HAP-1 (cell line): Measurements from ENCODE around the gene ANKFN1.

ENCODE experiments used
- DNase-seq, 2 experiments: peaks; one replicate each; pipeline ENCODE4 v3.0.0-alpha.2; 2016 to 2020; ENCODE audit warnings: low spot score in 2 of 2
- H3K27me3 ChIP-seq: fragments of 250-450 bp; sonication (Bioruptor Pico); 2 replicates; pipeline ENCODE4 v1.5.1; 2020; ENCODE audit warnings: low read depth, mild to moderate bottlenecking, moderate library complexity
- H3K36me3 ChIP-seq: fragments of 250-450 bp; sonication (Bioruptor Pico); replicated peaks from 2 replicates; pipeline ENCODE4 v1.5.1; 2020; ENCODE audit warnings: mild to moderate bottlenecking
- H3K4me1 ChIP-seq: fragments of 250-450 bp; sonication (Bioruptor Pico); 2 replicates; pipeline ENCODE4 v1.5.1; 2020; ENCODE audit warnings: mild to moderate bottlenecking
- H3K4me3 ChIP-seq: fragments of 250-450 bp; sonication (Bioruptor Pico); 2 replicates; pipeline ENCODE4 v1.5.1; 2020; ENCODE audit warnings: mild to moderate bottlenecking, moderate library complexity
- H3K9me3 ChIP-seq: fragments of 250-450 bp; sonication (Bioruptor Pico); 2 replicates; pipeline ENCODE4 v1.5.1; 2020; ENCODE audit warnings: mild to moderate bottlenecking, moderate library complexity
- in situ Hi-C: fragments of 300-500 bp; cut with MboI; formaldehyde crosslinking; loops from 3 replicates; pipeline ENCODE4 v1.14.3; 2020; ENCODE audit warnings: low sequenced_read_pairs, inconsistent platforms, mixed read lengths

Gene ANKFN1

GRCh38 chr17:56447171-56447570 lies 293.9 kb downstream of the ANKFN1 start:
- no peak overlapping the region for H3K4me3 ChIP-seq
- H3K4me1 ChIP-seq, result no peaks in the 10 kb centered on the region
- H3K9me3 ChIP-seq, result no peaks in the 10 kb centered on the region
- in situ Hi-C loops, result no loop called here
- no peaks in the 10 kb centered on the region for H3K36me3 ChIP-seq
- 0 out of 2 replicates have a peak, but pooled peaks cover 3% of the 10 kb centered on the region for H3K27me3 ChIP-seq
- no peak for DNase-seq

- DNase-seq, result no peak
- no peak overlapping the region for H3K4me3 ChIP-seq
- in situ Hi-C loops, result no loop called here
- H3K4me1 ChIP-seq, result no peaks in the 10 kb centered on the region
- H3K9me3 ChIP-seq, result no peaks in the 10 kb centered on the region
- no peaks in the 10 kb centered on the region for H3K36me3 ChIP-seq
- H3K27me3 ChIP-seq, result 0 out of 2 replicates have a peak, but pooled peaks cover 3% of the 10 kb centered on the region
Observed at GRCh38 chr17:56448371-56448770, 295.1 kb downstream of the ANKFN1 start.

- in situ Hi-C loops, result no loop called here
- DNase-seq, result no peak
- no peaks in the 10 kb centered on the region for H3K9me3 ChIP-seq
- 0 out of 2 replicates have a peak, but pooled peaks cover 3% of the 10 kb centered on the region for H3K27me3 ChIP-seq
- H3K36me3 ChIP-seq, result no peaks in the 10 kb centered on the region
- H3K4me3 ChIP-seq, result no peak overlapping the region
- H3K4me1 ChIP-seq, result no peaks in the 10 kb centered on the region
Observed at GRCh38 chr17:56449176-56449575, 295.9 kb downstream of the ANKFN1 start.

GRCh38 chr17:56451629-56452028 lies 298.4 kb downstream of the ANKFN1 start:
- no peaks in the 10 kb centered on the region for H3K9me3 ChIP-seq
- 0 out of 2 replicates have a peak, but pooled peaks cover 3% of the 10 kb centered on the region for H3K27me3 ChIP-seq
- no peaks in the 10 kb centered on the region for H3K4me1 ChIP-seq

GRCh38 chr17:56452461-56452860 lies 299.2 kb downstream of the ANKFN1 start:
- no peaks in the 10 kb centered on the region for H3K9me3 ChIP-seq
- H3K4me3 ChIP-seq, result no peak overlapping the region
- no peaks in the 10 kb centered on the region for H3K36me3 ChIP-seq
- in situ Hi-C loops, result no loop called here
- H3K27me3 ChIP-seq, result 0 out of 2 replicates have a peak, but pooled peaks cover 3% of the 10 kb centered on the region
- no peaks in the 10 kb centered on the region for H3K4me1 ChIP-seq
- no peak for DNase-seq

More at GRCh38 chr17:56451629-56452028, 298.4 kb downstream of the ANKFN1 start:
- in situ Hi-C loops, result no loop called here
- H3K36me3 ChIP-seq, result no peaks in the 10 kb centered on the region
- no peak overlapping the region for H3K4me3 ChIP-seq
- no peak for DNase-seq

- H3K36me3 ChIP-seq, result no peaks in the 10 kb centered on the region
- H3K4me3 ChIP-seq, result no peak overlapping the region
- in situ Hi-C loops, result no loop called here
- H3K9me3 ChIP-seq, result no peaks in the 10 kb centered on the region
- DNase-seq, result no peak
- no peaks in the 10 kb centered on the region; the same call in 1 of the 2 replicates for H3K27me3 ChIP-seq
- no peaks in the 10 kb centered on the region for H3K4me1 ChIP-seq
Observed at GRCh38 chr17:56457501-56457900, 304.2 kb downstream of the ANKFN1 start.

GRCh38 chr17:56465886-56466285 lies 312.6 kb downstream of the ANKFN1 start:
- Histone ChIP-seq H3K4me3 (no peak overlapping the region), H3K36me3 (no peaks in the 10 kb centered on the region), H3K4me1 (no peaks in the 10 kb centered on the region), H3K27me3 (no peaks in the 10 kb centered on the region; the same call in 1 of the 2 replicates), H3K9me3 (no peaks in the 10 kb centered on the region)
- no peak for DNase-seq
- in situ Hi-C loops, result no loop called here

GRCh38 chr17:56468840-56469239 lies 315.6 kb downstream of the ANKFN1 start:
- Histone ChIP-seq H3K4me1 (no peaks in the 10 kb centered on the region), H3K36me3 (no peaks in the 10 kb centered on the region), H3K27me3 (no peaks in the 10 kb centered on the region), H3K4me3 (no peak overlapping the region), H3K9me3 (no peaks in the 10 kb centered on the region)
- DNase-seq, result no peak
- in situ Hi-C loops, result no loop called here

GRCh38 chr17:56471696-56472095 lies 318.4 kb downstream of the ANKFN1 start:
- no peak for DNase-seq
- Histone ChIP-seq H3K36me3 (no peaks in the 10 kb centered on the region), H3K4me1 (no peaks in the 10 kb centered on the region), H3K9me3 (no peaks in the 10 kb centered on the region), H3K27me3 (0 out of 2 replicates have a peak, but pooled peaks cover 2% of the 10 kb centered on the region), H3K4me3 (no peak overlapping the region)
- in situ Hi-C loops, result no loop called here

GRCh38 chr17:56475116-56475515 lies 321.8 kb downstream of the ANKFN1 start:
- Histone ChIP-seq H3K27me3 (0 out of 2 replicates have a peak, but pooled peaks cover 2% of the 10 kb centered on the region), H3K36me3 (no peaks in the 10 kb centered on the region), H3K4me3 (no peak overlapping the region), H3K9me3 (no peaks in the 10 kb centered on the region), H3K4me1 (no peaks in the 10 kb centered on the region)
- DNase-seq, result no peak
- in situ Hi-C loops, result no loop called here

GRCh38 chr17:56478836-56479447 lies 325.7 kb downstream of the ANKFN1 start:
- peak; percentile 14 to 16 for DNase-seq
- in situ Hi-C loops, result no loop called here
- Histone ChIP-seq H3K27me3 (0 out of 2 replicates have a peak, but pooled peaks cover 2% of the 10 kb centered on the region), H3K4me1 (no peaks in the 10 kb centered on the region), H3K36me3 (no peaks in the 10 kb centered on the region), H3K9me3 (no peaks in the 10 kb centered on the region), H3K4me3 (no peak overlapping the region)

- H3K4me3 ChIP-seq, result no peak overlapping the region
- no peaks in the 10 kb centered on the region for H3K9me3 ChIP-seq
- no peak for DNase-seq
- no peaks in the 10 kb centered on the region for H3K36me3 ChIP-seq
- 0 out of 2 replicates have a peak, but pooled peaks cover 1% of the 10 kb centered on the region for H3K27me3 ChIP-seq
- H3K4me1 ChIP-seq, result no peaks in the 10 kb centered on the region
- in situ Hi-C loops, result no loop called here
Observed at GRCh38 chr17:56480501-56480900, 327.2 kb downstream of the ANKFN1 start.

- no peaks in the 10 kb centered on the region for H3K36me3 ChIP-seq
- no peaks in the 10 kb centered on the region for H3K9me3 ChIP-seq
- no peak overlapping the region for H3K4me3 ChIP-seq
- H3K27me3 ChIP-seq, result no peaks in the 10 kb centered on the region
- in situ Hi-C loops, result no loop called here
- no peaks in the 10 kb centered on the region for H3K4me1 ChIP-seq
- DNase-seq, result no peak
Observed at GRCh38 chr17:56481659-56482058, 328.4 kb downstream of the ANKFN1 start.

GRCh38 chr17:56482229-56482628 lies 329.0 kb downstream of the ANKFN1 start:
- Histone ChIP-seq H3K27me3 (no peaks in the 10 kb centered on the region), H3K4me1 (no peaks in the 10 kb centered on the region), H3K9me3 (no peaks in the 10 kb centered on the region), H3K4me3 (no peak overlapping the region), H3K36me3 (no peaks in the 10 kb centered on the region)
- no peak for DNase-seq
- in situ Hi-C loops, result no loop called here

- Histone ChIP-seq H3K9me3 (no peaks in the 10 kb centered on the region), H3K4me3 (no peak overlapping the region), H3K36me3 (no peaks in the 10 kb centered on the region), H3K4me1 (no peaks in the 10 kb centered on the region), H3K27me3 (no peaks in the 10 kb centered on the region)
- DNase-seq, result no peak
- in situ Hi-C loops, result no loop called here
Observed at GRCh38 chr17:56486732-56487131, 333.5 kb downstream of the ANKFN1 start.
